Lung (tissue), 12 donors: Measurements from ENCODE around the gene BFSP1. TPM values are rescaled to one million over a fixed set of nuclear protein-coding genes. Genes with fewer than 3 reads are reported as not detected.

Experiments used
- ATAC-seq: fragments of 200-7000 bp; cut with Tn5 transposase; one replicate; pipeline ENCODE4 v1.9.1; 2020; ENCODE audit warnings: moderate number of reproducible peaks; ENCODE audit not compliant: insufficient read depth, low FRiP score
- DNase-seq, 3 donors: peaks; one replicate each; pipeline ENCODE4 v3.0.0-alpha.2; 2013 to 2017
- H3K27ac ChIP-seq, 2 donors: one replicate each; pipeline ENCODE4 v1.5.1; 2013; ENCODE audit warnings: mild to moderate bottlenecking in 2 of 2, moderate library complexity in 2 of 2, control low read depth in 1 of 2, inconsistent platforms in 1 of 2, low read depth in 1 of 2, low read length in 1 of 2
- H3K27me3 ChIP-seq, 3 donors: one replicate each; pipeline ENCODE4 v1.5.1; 2013; ENCODE audit warnings: low read length in 2 of 3; ENCODE audit not compliant: control insufficient read depth in 3 of 3, insufficient read depth in 3 of 3
- H3K36me3 ChIP-seq, 4 donors: one replicate each; pipeline ENCODE4 v1.5.1; 2013; ENCODE audit warnings: low read length in 4 of 4, mild to moderate bottlenecking in 1 of 4, moderate library complexity in 1 of 4; ENCODE audit not compliant: control insufficient read depth in 4 of 4, insufficient read depth in 4 of 4
- H3K4me1 ChIP-seq, 5 donors: one replicate each; pipeline ENCODE4 v1.5.1; 2013; ENCODE audit warnings: low read length in 5 of 5, mild to moderate bottlenecking in 2 of 5, moderate library complexity in 1 of 5; ENCODE audit not compliant: control insufficient read depth in 5 of 5, insufficient read depth in 5 of 5
- H3K4me3 ChIP-seq: one replicate; pipeline ENCODE4 v1.5.1; 2013; ENCODE audit warnings: mild to moderate bottlenecking, control low read depth, moderate library complexity
- H3K9ac ChIP-seq, 2 donors: one replicate each; pipeline ENCODE4 v1.5.1; 2013; ENCODE audit warnings: low read length in 2 of 2, control low read depth in 1 of 2; ENCODE audit not compliant: insufficient read depth in 1 of 2
- H3K9me3 ChIP-seq, 4 donors: one replicate each; pipeline ENCODE4 v1.5.1; 2013; ENCODE audit warnings: low read length in 3 of 4, mild to moderate bottlenecking in 1 of 4, moderate library complexity in 1 of 4; ENCODE audit not compliant: control insufficient read depth in 4 of 4, insufficient read depth in 3 of 4
- WGBS, 2 donors: extraction: QIAGEN DNeasy Blood & Tissue Kit; methylation state at CpG; one replicate each; pipeline ENCODE4 v1.1.7; 2013; 5-methylcytosine and 5-hydroxymethylcytosine counted together
- polyA plus RNA-seq, 2 donors: library from polyadenylated mRNA; stranded (reverse); fragments of 200-250 nt; gene quantifications; one replicate each; pipeline ENCODE4 v1.2.1, GENCODE V29; 2013
- total RNA-seq, 2 donors: library from RNA; depleted of rRNA in 1 of 2; stranded (reverse); fragments of >200 nt in 1 of 2; gene quantifications; one replicate each; pipeline ENCODE4 v1.2.1, GENCODE V29; 2014 to 2021
- TF ChIP-seq, protein P1 (sequence below): IDR thresholded peaks from 2 replicates; pipeline ENCODE4 v1.5.1; 2012; ENCODE audit warnings: mild to moderate bottlenecking; ENCODE audit errors: control extremely low read depth, extremely low read depth
- donor health status: control.
- donor health status: control.
- donor health status: Bipolar disorder and iron deficiency.
- donor health status: healthy.
- donor health status: DM: yes; HTN: yes; CAD: no.

BFSP1 gene
- total and polyA plus RNA-seq, 4 donors = 0.65 to 2.8 (median 1.8) TPM

DNA sequence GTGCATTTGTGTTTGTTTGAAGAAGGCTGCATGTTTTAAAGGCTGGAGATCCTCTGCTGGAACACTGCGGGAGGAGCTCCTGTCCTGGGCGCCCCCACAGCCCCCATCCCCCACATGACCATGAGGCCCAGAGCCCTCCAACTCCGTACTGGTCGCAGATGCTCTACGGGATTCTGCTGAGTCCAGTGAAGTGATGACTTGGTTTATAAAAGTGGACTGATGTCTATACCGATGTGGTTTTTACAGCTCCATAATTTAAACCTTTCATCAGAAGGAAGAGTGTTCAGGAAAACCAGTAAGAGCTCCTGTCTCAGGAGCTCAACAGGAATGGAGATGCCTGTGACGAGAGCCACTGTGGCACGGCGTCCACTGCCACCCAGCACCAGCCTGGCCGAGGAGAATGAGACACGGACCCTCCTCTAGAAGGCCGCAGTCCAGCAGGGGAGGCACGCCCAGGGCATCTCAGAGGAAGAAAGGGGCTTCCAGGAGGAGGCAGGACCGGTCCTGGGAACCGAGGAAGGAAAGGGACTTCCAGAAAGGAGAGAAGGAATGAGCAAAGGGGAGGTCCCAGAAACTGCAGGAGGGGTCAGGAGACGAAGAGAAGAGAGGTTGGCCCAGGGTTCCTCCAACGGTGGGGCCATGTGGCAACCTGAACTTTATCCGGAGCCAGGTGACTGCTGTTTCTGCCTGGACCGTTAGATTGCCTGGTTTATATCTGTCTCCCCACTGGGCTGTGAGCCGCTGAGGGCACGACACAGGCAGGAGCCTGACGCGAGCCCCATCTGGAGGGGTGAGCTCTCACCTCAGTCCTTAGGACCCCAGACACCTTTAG is 26.9 kb downstream of the BFSP1 start:
- H3K4me3 ChIP-seq = no peak overlapping the region
- H3K9ac ChIP-seq = peak overlapping the region in 1 of 2 donors; percentile 67
- WGBS, 2 donors = 46 to 55% methylated on average over 23 of the region's 23 CpGs
- DNase-seq = no peak
- ATAC-seq = no peak
- no peak overlapping the region for H3K27ac ChIP-seq
- H3K9me3 ChIP-seq = no peaks in the 10 kb centered on the region
- no peaks in the 10 kb centered on the region for H3K27me3 ChIP-seq
- no peaks in the 10 kb centered on the region for H3K36me3 ChIP-seq
- TF ChIP-seq, protein P1, sequence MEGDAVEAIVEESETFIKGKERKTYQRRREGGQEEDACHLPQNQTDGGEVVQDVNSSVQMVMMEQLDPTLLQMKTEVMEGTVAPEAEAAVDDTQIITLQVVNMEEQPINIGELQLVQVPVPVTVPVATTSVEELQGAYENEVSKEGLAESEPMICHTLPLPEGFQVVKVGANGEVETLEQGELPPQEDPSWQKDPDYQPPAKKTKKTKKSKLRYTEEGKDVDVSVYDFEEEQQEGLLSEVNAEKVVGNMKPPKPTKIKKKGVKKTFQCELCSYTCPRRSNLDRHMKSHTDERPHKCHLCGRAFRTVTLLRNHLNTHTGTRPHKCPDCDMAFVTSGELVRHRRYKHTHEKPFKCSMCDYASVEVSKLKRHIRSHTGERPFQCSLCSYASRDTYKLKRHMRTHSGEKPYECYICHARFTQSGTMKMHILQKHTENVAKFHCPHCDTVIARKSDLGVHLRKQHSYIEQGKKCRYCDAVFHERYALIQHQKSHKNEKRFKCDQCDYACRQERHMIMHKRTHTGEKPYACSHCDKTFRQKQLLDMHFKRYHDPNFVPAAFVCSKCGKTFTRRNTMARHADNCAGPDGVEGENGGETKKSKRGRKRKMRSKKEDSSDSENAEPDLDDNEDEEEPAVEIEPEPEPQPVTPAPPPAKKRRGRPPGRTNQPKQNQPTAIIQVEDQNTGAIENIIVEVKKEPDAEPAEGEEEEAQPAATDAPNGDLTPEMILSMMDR = no peak
- peaks cover 0 to 4% (median 0%) of the 10 kb centered on the region in 5 donors for H3K4me1 ChIP-seq

DNA sequence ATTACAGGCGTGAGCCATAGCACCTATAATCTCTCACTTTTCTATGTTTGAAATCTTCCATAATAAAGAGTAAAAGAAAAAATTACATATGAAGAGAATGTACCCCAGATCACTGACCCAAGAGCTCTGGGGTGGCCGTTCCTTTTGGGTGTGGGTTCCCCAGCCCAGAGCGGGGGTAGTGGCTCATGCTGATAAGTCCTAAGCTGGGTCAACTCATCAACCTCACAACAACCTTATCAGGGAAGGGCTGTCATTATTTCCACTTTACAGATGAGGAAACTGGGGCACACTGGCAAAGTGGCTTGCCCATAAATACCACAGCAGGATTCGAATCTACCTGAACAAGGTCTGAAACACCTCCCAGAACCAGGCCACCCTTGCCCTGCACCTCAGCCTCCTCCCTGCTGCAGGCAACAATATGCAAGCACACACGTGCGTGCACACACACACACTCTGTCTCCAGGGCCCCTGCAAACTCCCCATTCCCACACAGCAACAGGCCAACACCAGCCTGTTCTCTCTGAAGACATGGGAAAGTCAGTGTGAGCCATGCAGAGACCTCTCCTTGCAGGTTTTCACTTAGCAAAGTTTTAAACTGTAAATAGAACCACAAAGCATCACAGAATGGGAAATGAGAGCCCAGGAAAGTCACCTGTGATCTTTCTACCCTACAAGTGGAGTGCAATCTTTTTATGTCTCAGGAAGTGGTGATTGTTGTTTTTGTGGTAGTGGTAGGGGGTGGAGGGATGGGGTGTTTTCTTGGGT is 27.7 kb downstream of the BFSP1 start:
- no peak for ATAC-seq
- DNase-seq = no peak
- Histone ChIP-seq H3K36me3 (no peaks in the 10 kb centered on the region), H3K4me1 (peaks cover 0 to 4% (median 0%) of the 10 kb centered on the region in 5 donors), H3K27ac (no peak overlapping the region), H3K9me3 (no peaks in the 10 kb centered on the region), H3K27me3 (no peaks in the 10 kb centered on the region), H3K9ac (no peak overlapping the region), H3K4me3 (no peak overlapping the region)
- TF ChIP-seq, protein P1 = no peak
- 86 to 87% methylated on average over 6 of the region's 6 CpGs for WGBS, 2 donors

DNA sequence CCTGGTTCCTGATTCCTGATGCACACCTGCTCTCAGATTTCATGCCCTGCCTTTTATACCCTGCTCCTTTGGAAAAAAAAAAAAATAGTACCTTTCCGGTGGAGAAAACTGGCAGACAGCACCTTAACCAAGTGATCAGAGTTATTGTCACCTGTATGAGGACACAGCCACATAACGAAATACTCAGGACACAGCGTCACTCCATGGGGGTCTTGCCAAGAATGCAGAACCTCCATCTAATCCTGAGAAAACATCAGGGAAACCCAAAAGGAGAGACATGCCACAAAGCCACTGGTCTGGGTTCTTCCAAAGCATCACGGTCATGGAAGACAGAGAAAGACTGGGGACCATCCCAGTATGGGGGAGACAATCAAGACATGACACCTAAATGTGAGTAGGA is 29.1 kb downstream of the BFSP1 start:
- TF ChIP-seq, protein P1 = no peak
- 91 to 95% methylated on average over 4 of the region's 4 CpGs for WGBS, 2 donors
- Histone ChIP-seq H3K4me1 (peaks cover 0 to 12% (median 0%) of the 10 kb centered on the region in 5 donors), H3K27ac (no peak overlapping the region), H3K9me3 (peaks cover 0 to 1% (median 0%) of the 10 kb centered on the region in 4 donors), H3K4me3 (no peak overlapping the region), H3K36me3 (no peaks in the 10 kb centered on the region), H3K9ac (no peak overlapping the region), H3K27me3 (no peaks in the 10 kb centered on the region)
- ATAC-seq (no peak), DNase-seq (no peak)
